SIG-M5 (cell line): ENCODE data around the gene FGD6.
"Not testable (repeated sequence)": the region's sequence is repeated elsewhere in the genome, so short reads cannot be mapped to it uniquely, and the experiment has no call there.

Experiments used
- DNase-seq: peaks from one replicate; lab custom pipeline; 2025; lab: John Stamatoyannopoulos, UW

FGD6 gene

DNA sequence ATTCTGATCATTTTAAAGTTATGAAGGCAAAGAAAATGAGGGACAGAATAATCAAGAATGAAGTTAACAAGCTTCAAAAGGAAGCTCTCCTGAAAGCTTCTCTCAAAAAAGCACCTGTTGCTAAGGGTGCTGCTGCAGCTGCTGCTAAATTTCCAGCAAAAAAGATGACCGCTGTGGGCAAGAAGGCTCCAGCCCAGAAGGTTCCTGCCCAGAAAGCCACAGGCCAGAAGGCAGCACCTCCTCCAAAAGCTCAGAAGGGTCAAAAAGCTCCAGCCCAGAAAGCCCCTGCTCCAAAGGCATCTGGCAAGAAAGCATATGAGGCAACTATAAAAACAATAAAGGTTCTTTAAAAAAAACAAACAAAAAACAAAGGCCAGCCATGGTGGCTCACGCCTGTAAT is 91.2 kb downstream of the FGD6 start:
- DNase-seq, result no peak

DNA sequence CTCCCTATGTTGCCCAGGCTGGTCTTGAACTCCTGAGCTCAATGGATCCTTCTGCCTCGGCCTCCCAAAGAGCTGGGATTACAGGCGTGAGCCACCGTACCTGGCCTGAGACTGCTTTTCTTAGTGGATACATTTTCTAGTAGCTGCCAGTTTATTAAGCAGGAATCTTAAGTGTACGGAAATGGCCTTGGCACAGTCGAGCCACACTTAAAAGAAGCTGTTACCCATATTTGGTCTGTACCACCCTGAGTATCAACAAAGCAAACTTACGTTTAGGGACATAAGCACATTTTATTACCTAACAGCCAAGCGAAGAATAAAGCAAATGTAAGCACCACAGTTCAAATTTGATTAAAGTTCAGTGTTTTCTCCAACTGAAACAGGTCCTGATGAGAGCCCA is 93.2 kb downstream of the FGD6 start:
- no peak for DNase-seq

DNA sequence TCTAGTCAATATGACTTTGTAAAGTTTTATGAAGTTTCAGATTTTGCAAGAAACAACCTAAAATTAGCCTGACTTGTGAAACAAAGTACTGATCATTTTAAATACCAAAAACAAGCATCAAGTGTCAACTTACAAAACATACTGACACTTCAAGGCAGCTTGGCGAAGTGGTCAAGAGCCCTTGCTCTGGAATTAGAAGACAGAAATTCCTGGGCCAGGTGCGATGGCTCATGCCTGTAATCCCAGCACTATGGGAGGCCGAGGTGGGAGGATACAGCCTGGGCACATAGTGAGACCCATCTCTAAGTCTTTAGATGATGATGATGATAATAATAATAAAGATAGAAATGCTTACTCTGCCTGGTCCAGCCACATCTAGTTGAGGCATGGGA is 98.5 kb downstream of the FGD6 start:
- no peak for DNase-seq

GRCh38 chr12:95118138-95118787 is 99.0 kb downstream of the FGD6 start:
- DNase-seq, result no peak

DNA sequence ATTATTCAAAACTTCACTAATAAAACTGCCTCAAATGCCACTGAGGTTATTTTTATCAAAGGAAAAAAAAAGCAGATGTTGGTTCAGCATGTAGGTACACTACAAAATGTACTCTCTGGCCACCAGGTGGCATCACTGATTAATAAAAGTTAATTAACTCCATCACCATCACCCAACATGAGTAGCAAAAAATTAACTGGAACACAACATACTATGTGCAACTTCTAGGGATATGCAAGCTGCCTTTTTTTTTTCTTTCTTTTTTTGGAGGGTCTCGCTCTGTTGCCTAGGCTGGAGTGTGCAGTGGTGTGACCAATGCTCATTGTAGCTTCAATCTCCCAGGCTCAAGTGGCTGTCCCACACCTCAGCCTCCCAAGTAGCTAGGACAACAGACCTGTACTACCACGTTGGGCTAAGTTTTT is 100.1 kb downstream of the FGD6 start:
- DNase-seq, result no peak

DNA sequence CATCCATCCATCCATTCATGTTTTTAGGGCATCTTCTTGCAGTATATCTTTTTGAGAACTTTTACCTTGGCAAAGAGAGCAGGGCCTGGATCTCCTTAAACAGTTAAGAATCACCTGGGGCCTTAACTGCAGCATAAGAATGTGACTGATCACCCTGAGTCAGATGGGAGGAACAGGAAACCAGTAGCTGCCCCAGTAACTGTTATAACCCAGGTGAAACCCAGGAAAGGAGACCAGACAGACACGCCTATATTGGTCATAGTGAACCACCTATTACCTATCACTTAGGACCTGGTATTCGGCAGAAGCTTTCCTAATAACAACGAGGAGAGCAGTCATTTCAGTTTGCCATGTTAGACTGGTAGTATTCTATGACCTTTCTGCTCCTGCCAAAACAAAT is 100.5 kb downstream of the FGD6 start:
- no peak for DNase-seq

DNA sequence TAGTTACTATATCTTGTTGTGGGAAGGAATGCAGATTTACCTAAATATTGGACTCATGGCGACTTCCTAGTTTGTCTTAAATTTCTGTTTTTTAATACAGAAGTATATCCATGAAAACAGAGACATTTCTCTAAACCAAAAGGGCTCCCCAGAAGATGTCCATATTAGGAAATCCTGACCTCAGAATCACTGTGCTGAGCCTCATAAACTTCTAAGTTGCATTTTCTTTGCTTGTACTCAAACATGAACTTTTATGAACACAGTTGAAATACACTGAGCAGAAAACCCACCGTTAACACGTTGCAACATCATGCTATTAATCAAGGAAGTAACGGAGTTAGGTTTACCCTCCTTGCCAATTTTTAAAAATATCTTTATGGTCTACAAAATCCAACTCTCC is 100.9 kb downstream of the FGD6 start:
- no peak for DNase-seq

DNA sequence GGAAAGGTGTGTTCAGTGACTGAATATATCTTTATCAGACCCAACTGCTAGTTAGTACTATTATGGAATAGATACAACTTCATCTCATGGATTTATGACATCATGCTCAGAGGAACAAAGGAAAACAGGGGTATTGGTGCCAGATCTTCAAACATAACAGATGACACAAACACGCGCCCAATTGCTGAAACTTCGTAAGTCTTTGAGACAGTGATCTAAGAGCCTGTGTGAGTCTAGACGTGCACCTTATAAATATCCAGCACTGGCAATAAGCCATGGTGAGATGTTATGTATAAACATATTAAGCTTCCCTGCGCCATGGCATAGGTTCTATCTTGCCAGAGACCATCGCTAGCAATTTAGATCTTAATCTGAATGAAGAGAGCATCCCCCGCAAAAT is 101.6 kb downstream of the FGD6 start:
- no peak for DNase-seq

DNA sequence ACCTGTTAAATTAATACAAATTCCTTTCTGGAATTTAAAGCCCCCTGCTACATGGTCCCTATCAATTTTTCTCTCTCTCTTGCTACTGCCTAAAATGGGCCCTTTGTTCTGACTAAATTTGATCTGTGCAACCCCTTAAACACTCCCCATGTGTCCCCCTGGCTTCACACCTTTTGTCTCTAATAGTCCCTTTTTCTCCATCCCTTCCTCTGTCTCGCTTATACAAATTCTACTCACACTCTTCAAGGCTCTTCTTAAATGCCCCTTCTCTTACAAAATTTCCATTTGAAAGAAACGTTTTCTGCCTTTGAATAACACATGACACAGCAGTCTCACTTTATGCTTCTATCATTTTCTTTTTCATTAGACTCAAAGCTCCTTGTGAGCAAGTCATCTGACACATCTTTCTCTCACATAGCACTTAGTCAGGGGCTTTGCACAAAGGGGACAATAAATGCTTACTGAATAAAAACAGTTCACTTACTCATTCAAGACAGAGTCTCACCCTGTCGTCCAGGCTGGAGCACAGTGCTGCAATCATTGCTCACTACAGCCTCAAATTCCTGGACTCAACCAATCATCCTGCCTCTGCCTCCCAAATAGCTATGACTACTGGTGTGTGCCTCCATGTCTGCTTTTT is 102.4 kb downstream of the FGD6 start:
- no peak for DNase-seq

DNA sequence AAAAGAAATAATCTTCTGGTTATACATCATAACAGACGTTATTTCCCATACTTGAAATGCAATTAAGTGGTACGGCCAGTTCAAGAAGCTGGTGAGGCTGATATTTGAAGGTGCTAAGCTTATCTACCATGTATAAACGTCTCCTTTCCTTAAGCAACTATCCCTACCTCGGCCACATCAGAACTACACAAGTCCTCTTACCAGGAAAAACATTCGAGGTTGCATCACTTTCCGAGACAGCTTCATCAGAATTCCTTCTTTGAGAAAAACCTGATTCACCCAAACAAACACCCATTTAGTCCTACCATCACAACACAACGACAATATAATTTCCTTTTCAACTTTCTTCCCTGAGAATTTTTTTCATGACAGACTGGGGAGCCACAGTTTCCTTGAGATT is 109.9 kb downstream of the FGD6 start:
- DNase-seq, result no peak

- DNase-seq, result no peak
Measured at GRCh38 chr12:95105540-95105939, 111.7 kb downstream of the FGD6 start.

DNA sequence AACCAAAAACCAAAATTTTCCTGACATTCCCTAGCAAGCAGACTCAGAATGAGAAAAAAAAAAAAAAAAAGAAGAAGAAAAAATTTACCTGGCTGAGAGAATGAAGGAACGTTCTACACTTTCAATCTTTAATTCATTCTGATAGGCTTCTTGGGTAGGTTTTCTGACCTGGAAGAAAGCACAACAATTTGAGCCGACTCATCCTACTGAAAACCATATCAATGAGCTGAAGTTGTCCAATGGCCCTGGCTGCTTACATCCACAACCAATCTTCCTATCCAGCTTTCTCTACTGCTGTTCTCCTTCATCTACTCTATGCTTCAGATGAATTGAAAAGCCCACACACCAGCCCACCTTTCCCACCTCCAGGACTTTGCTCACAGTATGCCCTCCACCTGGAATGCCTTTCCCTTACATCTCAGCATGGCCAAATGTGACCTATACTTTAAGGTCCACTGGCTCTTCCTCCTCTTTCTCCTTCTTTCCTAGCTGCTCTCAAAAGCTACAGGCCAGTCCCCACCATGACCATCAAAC is 112.3 kb downstream of the FGD6 start:
- no peak for DNase-seq

DNA sequence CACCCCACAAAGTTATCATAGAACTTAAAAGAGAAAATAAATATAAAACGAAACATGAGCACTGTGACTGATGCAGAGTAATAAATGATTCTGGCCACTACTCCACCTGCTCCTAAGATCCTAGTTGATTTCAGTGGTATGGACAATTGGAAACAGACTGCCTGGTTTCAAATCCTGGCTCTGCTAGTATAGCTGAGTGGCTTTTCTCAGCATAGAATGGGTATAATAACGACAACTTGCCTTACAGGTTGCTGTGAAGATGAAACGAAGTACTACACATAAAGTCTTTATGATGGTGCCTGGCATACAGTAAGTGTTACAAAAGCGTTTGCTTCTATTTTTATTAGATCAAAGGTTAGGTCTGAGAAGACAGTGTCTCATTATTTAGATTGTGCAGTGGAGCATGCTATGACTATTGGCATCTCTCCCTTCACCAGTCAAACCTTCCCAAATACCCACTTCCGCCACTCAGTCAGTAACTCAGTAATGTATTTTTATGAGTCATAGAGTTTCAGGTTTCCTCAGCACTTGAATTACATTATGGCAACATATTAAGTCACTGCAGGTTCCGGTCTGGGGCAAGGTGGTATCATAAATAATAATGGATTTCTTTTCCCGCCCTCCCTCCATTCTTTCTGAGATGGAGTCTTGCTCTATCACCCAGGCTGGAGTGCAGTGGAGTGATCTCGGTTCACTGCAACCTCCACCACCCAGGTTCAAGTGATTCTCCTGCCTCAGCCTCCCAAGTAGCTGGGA is 114.2 kb downstream of the FGD6 start:
- DNase-seq, result peak; percentile 83

- DNase-seq, result not testable (repeated sequence)
Measured at GRCh38 chr12:95101957-95102356, 115.3 kb downstream of the FGD6 start.

DNA sequence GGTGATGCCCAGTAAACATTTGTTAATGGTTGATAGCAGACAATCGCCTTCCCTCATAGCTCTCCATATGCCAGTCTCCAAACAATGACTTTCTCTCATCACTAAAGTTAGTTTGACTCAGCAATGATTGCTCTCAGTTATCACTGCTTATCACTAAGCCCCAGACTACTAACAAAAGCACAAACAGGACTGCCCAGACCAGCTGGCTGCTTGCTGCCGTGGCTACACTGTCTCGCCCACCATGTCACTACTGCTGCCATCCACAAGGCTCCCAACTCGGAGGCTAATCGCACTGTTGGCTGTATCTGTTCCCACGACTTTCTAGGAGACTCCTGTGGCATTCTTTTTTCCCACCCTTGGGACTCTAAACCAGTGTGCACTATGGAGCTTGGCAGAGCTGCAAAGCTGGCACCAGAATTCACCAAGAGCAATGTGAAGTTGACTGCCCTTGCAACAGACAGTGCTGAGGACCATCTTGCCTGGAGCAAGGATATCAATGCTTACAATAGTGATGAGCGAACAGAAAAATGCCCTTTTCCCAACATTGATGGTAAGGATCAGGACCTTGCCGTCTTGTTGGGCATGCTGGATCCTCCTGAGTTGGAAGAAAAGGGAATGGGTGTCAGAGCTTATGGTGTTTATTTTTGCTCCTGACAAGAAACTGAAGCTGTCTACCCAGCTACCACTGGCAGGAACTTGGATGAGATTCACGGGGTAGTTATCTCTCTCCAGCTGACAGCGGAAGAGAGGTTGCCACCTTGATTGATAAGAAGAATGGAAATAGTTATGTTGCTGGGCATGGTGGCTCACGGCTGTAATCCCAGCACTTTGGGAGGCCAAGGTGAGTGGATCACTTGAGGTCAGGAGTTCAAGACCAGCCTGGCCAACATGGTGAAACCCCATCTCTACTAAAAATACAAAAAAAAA is 116.7 kb downstream of the FGD6 start:
- DNase-seq, result no peak

- no peak for DNase-seq
Measured at GRCh38 chr12:95099270-95099790, 117.9 kb downstream of the FGD6 start.

DNA sequence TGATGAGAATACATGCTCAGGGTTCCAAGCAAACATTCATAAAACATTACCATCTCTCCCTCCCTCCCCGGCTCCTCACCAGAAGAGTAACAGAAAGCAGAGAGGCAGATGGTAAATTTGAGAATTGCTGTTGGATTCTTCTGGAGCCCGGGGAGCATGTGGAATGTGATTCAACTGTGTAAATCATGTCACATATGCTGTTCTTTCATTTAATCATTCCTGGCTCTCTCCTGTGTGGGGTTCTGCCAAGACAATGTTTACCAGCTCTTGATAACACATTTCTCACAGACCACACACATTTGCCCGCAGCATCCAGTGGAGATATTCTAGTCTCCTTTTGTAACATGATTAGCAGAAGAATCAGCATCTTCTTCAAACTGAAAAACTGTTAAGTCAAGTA is 120.4 kb downstream of the FGD6 start:
- DNase-seq, result no peak

DNA sequence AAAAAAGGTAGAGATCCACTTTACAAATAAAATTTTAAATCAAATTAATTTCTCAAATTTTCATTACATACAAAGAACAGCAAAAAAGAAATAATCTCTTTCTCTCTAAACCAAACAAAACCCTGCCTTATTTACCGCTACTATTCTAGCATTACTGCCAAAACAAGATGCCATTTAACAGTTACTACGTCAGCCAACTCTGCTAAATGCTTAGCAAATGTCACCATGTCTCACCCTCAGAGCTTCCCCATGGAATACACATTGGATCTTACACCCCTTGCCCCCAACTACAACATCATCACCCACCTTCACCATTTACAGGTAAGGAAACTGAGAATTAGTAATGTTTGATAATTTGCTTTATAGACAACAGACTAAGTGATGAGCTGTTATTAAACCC is 120.9 kb downstream of the FGD6 start:
- DNase-seq, result no peak

DNA sequence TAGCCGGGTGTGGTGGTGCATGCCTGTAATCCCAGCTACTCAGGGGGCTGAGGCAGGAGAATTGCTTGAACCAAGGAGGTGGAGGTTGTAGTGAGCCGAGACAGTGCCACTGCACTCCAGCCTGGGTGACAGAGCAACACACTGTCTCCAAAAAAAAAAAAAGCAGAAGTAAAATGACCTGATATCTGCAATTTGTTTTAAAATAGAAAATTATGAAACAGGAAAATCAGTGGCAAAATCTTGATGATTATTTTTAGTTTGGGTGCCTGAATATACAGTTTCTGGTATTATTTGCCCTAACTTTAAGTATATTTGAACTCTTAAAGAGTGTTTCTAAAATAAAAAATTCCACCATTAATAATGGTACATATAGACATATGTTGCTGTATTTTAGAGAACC is 121.4 kb downstream of the FGD6 start:
- not testable (repeated sequence) for DNase-seq

DNA sequence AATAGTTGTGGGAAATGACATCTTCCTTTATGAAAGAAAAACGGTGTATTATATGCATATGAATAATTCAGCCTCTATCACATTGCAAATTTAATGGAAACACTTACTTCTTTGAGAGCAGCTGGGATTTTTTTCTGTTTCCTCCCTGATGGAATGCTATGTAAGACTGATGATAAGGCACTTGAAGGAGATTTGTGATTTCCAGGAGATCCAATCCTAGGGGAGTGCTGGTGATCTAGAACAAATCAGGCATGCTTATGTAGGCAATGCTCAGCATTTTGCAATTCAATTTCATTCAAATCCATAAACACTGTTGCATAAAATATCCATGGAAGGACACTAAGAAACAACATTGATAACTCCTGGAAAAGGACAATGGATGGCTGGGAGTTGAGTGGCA is 127.8 kb downstream of the FGD6 start:
- no peak for DNase-seq

GRCh38 chr12:95088379-95088778 is 128.9 kb downstream of the FGD6 start:
- DNase-seq, result no peak

DNA sequence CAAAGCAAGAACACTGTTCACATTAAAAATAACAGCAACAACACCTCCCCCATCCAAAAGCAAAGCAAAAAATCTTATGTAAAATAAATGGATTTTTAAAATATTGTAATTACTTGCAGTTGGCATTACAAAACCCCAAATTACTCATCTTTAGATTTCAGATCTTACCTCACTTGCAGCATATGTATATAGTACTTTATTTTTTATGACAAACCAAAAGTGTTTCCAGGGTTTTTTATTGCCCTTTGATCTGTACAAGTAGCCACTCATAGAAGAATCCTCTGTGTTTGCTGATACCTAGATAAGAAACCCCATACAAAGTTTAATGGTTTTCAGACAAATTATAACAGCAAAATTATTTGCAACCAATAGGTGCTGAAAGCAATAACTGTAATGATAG is 131.7 kb downstream of the FGD6 start:
- DNase-seq, result no peak
